ENCODE data around the gene LASP1. TPM values are rescaled to one million over a fixed set of nuclear protein-coding genes. Genes with fewer than 3 reads are reported as not detected.

LASP1 gene
- total RNA-seq, 1 experiment from 2014 or later, result 137 TPM

DNA sequence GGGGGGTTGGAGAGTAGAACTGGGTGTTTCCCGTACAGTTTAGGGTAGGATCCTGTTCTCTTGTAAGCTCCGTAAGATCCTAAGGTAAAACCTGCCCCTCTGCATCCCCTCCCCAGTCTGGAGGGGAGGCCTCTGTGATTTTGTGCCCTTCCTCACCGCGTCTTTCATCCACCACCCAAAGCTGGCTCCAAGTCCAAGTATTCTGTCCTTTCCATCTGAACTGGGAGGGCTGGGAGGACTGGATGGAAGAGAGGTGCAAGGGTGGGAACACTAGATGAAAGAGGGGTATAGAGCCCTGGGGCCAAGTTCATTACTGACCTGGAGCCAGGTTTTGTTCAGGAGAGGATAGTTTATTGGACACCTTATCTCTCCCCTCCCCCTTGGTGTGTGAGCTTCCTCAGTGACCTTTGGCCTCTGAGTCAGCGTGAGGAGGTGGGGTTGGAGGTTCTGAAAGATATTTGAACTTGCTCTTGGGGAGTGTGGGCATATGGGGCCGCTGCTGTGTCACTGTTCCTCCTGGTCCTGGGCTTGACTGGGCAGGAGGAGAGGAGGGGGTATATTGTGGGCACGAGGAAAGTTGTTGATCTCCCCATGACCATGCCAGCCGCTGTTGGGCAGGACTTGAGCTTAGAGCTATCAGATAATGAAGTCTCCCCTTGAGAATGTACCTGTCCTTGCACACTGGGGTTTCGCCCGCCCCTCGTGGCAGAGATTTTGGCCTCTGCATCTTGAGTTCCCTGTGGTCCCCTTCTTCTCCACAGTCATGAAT lies 1.6 kb downstream of the LASP1 start:
- no peaks in the 10 kb centered on the region for H3K27me3 Mint-ChIP-seq (ENCODE audit: insufficient read depth, unreplicated experiment)
- peak in 1 of 2 experiments; percentile 48 for TF ChIP-seq CTCF (IDR thresholded peaks at IDR 0.05; ENCODE audit: insufficient read depth in 1 of 2, low read depth in 1 of 2, low read length in 1 of 2, severe bottlenecking in 1 of 2, unreplicated experiment in 1 of 2)
- no peaks in the 10 kb centered on the region for H3K9me3 Mint-ChIP-seq (ENCODE audit: unreplicated experiment)
- Histone ChIP-seq H3K9me3 (no peaks in the 10 kb centered on the region), H3K4me3 (ENCODE audit: low read depth, low read length) (peak overlapping the region; percentile 79), H3K4me1 (peaks cover 47% of the 10 kb centered on the region), H3K27me3 (replicated peaks; ENCODE audit: control insufficient read depth, insufficient read depth, low read length) (no peaks in the 10 kb centered on the region), H3K36me3 (ENCODE audit: control insufficient read depth, insufficient read depth, low read length) (no peaks in the 10 kb centered on the region)
- H3K27ac Mint-ChIP-seq (ENCODE audit: unreplicated experiment), result peak overlapping the region; percentile 92
- peaks cover 62% of the 10 kb centered on the region for H3K36me3 Mint-ChIP-seq (ENCODE audit: insufficient read depth, unreplicated experiment)
- peaks cover 14% of the 10 kb centered on the region for H3K4me1 Mint-ChIP-seq (ENCODE audit: low read depth, unreplicated experiment)
- POLR2A ChIA-PET, result interaction anchor here (0.5 to 1.1 kb wide), 6 partner anchors 17 to 616 kb away, joined by 3 to 13 read pairs (median 6); partner anchors contain the start of genes MED1, PSMB3, RPL19 and RPL23
- intact Hi-C loops (cut with micrococcal nuclease; ENCODE audit: unreplicated experiment), result loop anchor here (1.0 to 5.0 kb wide), 3 partner anchors 18 to 96 kb away; partner anchors contain the start of genes FBXO47 and RPL23
- CTCF ChIA-PET, result interaction anchor here (0.6 to 3.3 kb wide), 10 partner anchors 9 to 377 kb away, joined by 3 to 20 read pairs (median 5); partner anchors contain the start of genes FBXO47 and RPL23
- DNase-seq, result peak; percentile 87 to 91
- H3K4me3 Mint-ChIP-seq (ENCODE audit: unreplicated experiment), result peak overlapping the region; percentile 86
- no TSS peak for BruUV-seq (replicated peaks)

GRCh38 chr17:38872027-38872511 lies 2.2 kb downstream of the LASP1 start:
- Histone ChIP-seq H3K4me3 (ENCODE audit: low read depth, low read length) (peak overlapping the region; percentile 79), H3K36me3 (ENCODE audit: control insufficient read depth, insufficient read depth, low read length) (peaks cover 1% of the 10 kb centered on the region), H3K4me1 (peaks cover 50% of the 10 kb centered on the region), H3K9me3 (no peaks in the 10 kb centered on the region), H3K27me3 (replicated peaks; ENCODE audit: control insufficient read depth, insufficient read depth, low read length) (no peaks in the 10 kb centered on the region)
- no peak for DNase-seq
- Mint-ChIP-seq H3K9me3 (ENCODE audit: unreplicated experiment) (no peaks in the 10 kb centered on the region), H3K27me3 (ENCODE audit: insufficient read depth, unreplicated experiment) (no peaks in the 10 kb centered on the region), H3K36me3 (ENCODE audit: insufficient read depth, unreplicated experiment) (peaks cover 55% of the 10 kb centered on the region), H3K4me3 (ENCODE audit: unreplicated experiment) (peak overlapping the region; percentile 86), H3K4me1 (ENCODE audit: low read depth, unreplicated experiment) (peaks cover 14% of the 10 kb centered on the region), H3K27ac (ENCODE audit: unreplicated experiment) (peak overlapping the region; percentile 92)
- CTCF ChIA-PET, result interaction anchor here (1.0 to 3.3 kb wide), 3 partner anchors 8 to 281 kb away, joined by 4 to 20 read pairs (median 11); no protein-coding TSS in a partner anchor
- BruUV-seq (replicated peaks), result TSS peak; percentile 32
- TF ChIP-seq CTCF (IDR thresholded peaks at IDR 0.05; ENCODE audit: insufficient read depth in 1 of 2, low read depth in 1 of 2, low read length in 1 of 2, severe bottlenecking in 1 of 2, unreplicated experiment in 1 of 2), result no peak
- intact Hi-C loops (cut with micrococcal nuclease; ENCODE audit: unreplicated experiment), result loop anchor here (5.0 kb wide), 2 partner anchors 50 to 95 kb away; partner anchors contain the start of gene FBXO47
- POLR2A ChIA-PET, result interaction anchor here (0.5 to 1.1 kb wide), 3 partner anchors 18 to 616 kb away, joined by 3 to 13 read pairs (median 10); partner anchors contain the start of genes PSMB3 and RPL23

DNA sequence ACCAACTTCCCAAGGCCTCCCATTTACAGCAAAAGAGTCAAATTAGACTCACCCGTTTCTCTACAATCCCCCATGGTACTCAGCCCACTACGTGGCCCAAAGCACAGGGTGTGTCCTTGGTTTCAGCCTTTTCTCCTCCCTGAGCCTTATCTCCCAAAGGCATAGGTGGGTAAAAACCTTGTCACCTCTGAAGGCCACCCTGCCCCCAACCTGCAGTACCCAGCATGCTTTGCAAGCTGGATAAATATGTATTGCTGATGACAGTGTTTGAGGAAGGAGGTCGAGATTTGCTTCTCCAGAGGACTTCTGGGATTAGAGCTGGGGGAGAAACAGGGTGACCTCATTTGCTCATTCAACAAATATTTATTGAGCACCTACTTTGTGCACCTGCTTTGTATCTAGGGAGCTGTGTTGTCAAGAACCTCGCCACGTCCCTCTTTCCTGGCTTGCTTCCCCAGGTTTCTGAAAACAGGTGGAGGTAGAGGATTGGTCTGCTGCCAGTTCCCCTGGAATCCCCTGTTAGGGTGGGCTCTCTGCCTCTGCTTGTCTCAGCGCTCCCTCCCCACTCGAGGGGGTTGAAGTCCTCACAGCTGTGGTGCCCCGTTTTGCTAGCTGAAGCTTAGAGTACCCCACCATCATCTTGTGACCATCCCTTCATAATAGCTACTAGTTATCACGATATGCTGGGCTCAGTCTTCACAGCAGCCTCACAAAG lies 3.0 kb downstream of the LASP1 start:
- Mint-ChIP-seq H3K4me3 (ENCODE audit: unreplicated experiment) (peak overlapping the region; percentile 86), H3K27ac (ENCODE audit: unreplicated experiment) (peak overlapping the region; percentile 50), H3K27me3 (ENCODE audit: insufficient read depth, unreplicated experiment) (no peaks in the 10 kb centered on the region), H3K4me1 (ENCODE audit: low read depth, unreplicated experiment) (peaks cover 14% of the 10 kb centered on the region), H3K36me3 (ENCODE audit: insufficient read depth, unreplicated experiment) (peaks cover 50% of the 10 kb centered on the region), H3K9me3 (ENCODE audit: unreplicated experiment) (no peaks in the 10 kb centered on the region)
- POLR2A ChIA-PET, result no interaction called here
- Histone ChIP-seq H3K27me3 (replicated peaks; ENCODE audit: control insufficient read depth, insufficient read depth, low read length) (no peaks in the 10 kb centered on the region), H3K36me3 (ENCODE audit: control insufficient read depth, insufficient read depth, low read length) (peaks cover 5% of the 10 kb centered on the region), H3K9me3 (no peaks in the 10 kb centered on the region), H3K4me3 (ENCODE audit: low read depth, low read length) (no peak overlapping the region), H3K4me1 (peaks cover 58% of the 10 kb centered on the region)
- TF ChIP-seq CTCF (IDR thresholded peaks at IDR 0.05; ENCODE audit: insufficient read depth in 1 of 2, low read depth in 1 of 2, low read length in 1 of 2, severe bottlenecking in 1 of 2, unreplicated experiment in 1 of 2), result no peak
- intact Hi-C loops (cut with micrococcal nuclease; ENCODE audit: unreplicated experiment), result loop anchor here (5.0 kb wide), 2 partner anchors 49 to 94 kb away; partner anchors contain the start of gene FBXO47
- BruUV-seq (replicated peaks), result no TSS peak
- CTCF ChIA-PET, result no interaction called here
- DNase-seq, result peak in 1 of 2 experiments; percentile 34
